ENCODE results near the gene PLIN3.
"Not testable (repeated sequence)": the region's sequence is repeated elsewhere in the genome, so short reads cannot be mapped to it uniquely, and the experiment has no call there.

Gene PLIN3

GRCh38 chr19:4805140-4805539 is 62.3 kb downstream of the PLIN3 start:
- not testable (repeated sequence) for DNase-seq

GRCh38 chr19:4803736-4804695 is 63.5 kb downstream of the PLIN3 start:
- peak; percentile 73 to 75 for DNase-seq

- DNase-seq, result no peak
These were observed 64.8 kb downstream of the PLIN3 start for GRCh38 chr19:4802711-4803110.

- no peak for DNase-seq
These were observed 66.3 kb downstream of the PLIN3 start for GRCh38 chr19:4801085-4801619.

GRCh38 chr19:4800591-4801081 is 66.8 kb downstream of the PLIN3 start:
- no peak for DNase-seq

GRCh38 chr19:4795400-4795799 is 72.1 kb downstream of the PLIN3 start:
- no peak for DNase-seq

GRCh38 chr19:4794971-4795370 is 72.5 kb downstream of the PLIN3 start:
- no peak for DNase-seq

GRCh38 chr19:4793278-4793677 is 74.2 kb downstream of the PLIN3 start:
- DNase-seq, result not testable (repeated sequence)

- DNase-seq, result not testable (repeated sequence)
These were observed 74.6 kb downstream of the PLIN3 start for GRCh38 chr19:4792866-4793195.

- DNase-seq, result not testable (repeated sequence)
These were observed 75.2 kb downstream of the PLIN3 start for GRCh38 chr19:4792019-4792865.

GRCh38 chr19:4791183-4792018 is 76.1 kb downstream of the PLIN3 start, which contains the start of gene FEM1A:
TSS of gene FEM1A (plus strand) at chr19:4791734. CDS start at chr19:4791855, 121 bp downstream.
- peak; percentile 98 to 99 for DNase-seq

Measured in stimulated activated CD4-positive, alpha-beta T cell treated with anti-CD3 and anti-CD28 coated beads, Interleukin-2, amount 100 ng/mL, for 24 hours (primary cell).